Colonic mucosa (tissue), 4 donors: ENCODE data around the gene ADCY2. TPM values are rescaled to one million over a fixed set of nuclear protein-coding genes. Genes with fewer than 3 reads are reported as not detected.

ENCODE experiments used
- DNase-seq: peaks from one replicate; pipeline ENCODE4 v3.0.0-alpha.2; 2020
- H3K27ac ChIP-seq: fragments of 200-600 bp; one replicate; pipeline ENCODE4 v1.8.0; 2021
- H3K27me3 ChIP-seq: fragments of 200-600 bp; one replicate; pipeline ENCODE4 v1.8.0; 2021
- H3K36me3 ChIP-seq: fragments of 200-600 bp; one replicate; pipeline ENCODE4 v1.8.0; 2021
- H3K4me1 ChIP-seq: fragments of 200-600 bp; one replicate; pipeline ENCODE4 v1.8.0; 2021; ENCODE audit warnings: mild to moderate bottlenecking
- H3K4me3 ChIP-seq: fragments of 200-600 bp; one replicate; pipeline ENCODE4 v1.8.0; 2021
- H3K9ac ChIP-seq, 2 donors: one replicate each; pipeline ENCODE4 v1.7.0; 2013; ENCODE audit warnings: control low read depth in 2 of 2, low read depth in 2 of 2, low read length in 2 of 2
- H3K9me3 ChIP-seq: fragments of 200-600 bp; one replicate; pipeline ENCODE4 v1.8.0; 2021
- CTCF ChIP-seq: fragments of 200-600 bp; IDR thresholded peaks from one replicate; pipeline ENCODE4 v1.8.0; 2022; ENCODE audit warnings: antibody characterized with exemption, mild to moderate bottlenecking
- intact Hi-C: fragments of 100-400 bp; cut with DNase I; formaldehyde crosslinking; loops from one replicate; pipeline ENCODE4 v1.14.1; 2022
- total RNA-seq, 2 donors: library from RNA; stranded (reverse); fragmentation: NEBNext Ultra II Directional in 1 of 2; extraction: Animal tissue kit (Norgen Biotek cat#: 25700) in 1 of 2; gene quantifications; one replicate each; pipeline ENCODE4 v1.2.1, GENCODE V29; 2021
- donor health status: healthy.
- donor health status: DM: no; HTN: no; CAD: no.
- donor health status: DM: no; HTN: no; CAD: no.

Gene ADCY2
- total RNA-seq, 2 donors from 2014 or later, result 0.67 to 1.9 TPM

GRCh38 chr5:7763621-7764072, 367.7 kb downstream of the ADCY2 start:
- H3K27ac ChIP-seq, result no peak overlapping the region
- H3K27me3 ChIP-seq, result no peaks in the 10 kb centered on the region
- no peaks in the 10 kb centered on the region for H3K36me3 ChIP-seq
- H3K9me3 ChIP-seq, result no peaks in the 10 kb centered on the region
- no peak overlapping the region for H3K9ac ChIP-seq
- intact Hi-C loops, result no loop called here
- no peak for TF ChIP-seq CTCF
- no peak for DNase-seq
- no peak overlapping the region for H3K4me3 ChIP-seq
- no peaks in the 10 kb centered on the region for H3K4me1 ChIP-seq

- intact Hi-C loops, result no loop called here
- no peak overlapping the region for H3K4me3 ChIP-seq
- no peaks in the 10 kb centered on the region for H3K4me1 ChIP-seq
Measured at GRCh38 chr5:7764452-7764851, 368.5 kb downstream of the ADCY2 start.

GRCh38 chr5:7770436-7770835, 374.5 kb downstream of the ADCY2 start:
- H3K9ac ChIP-seq, result no peak overlapping the region
- intact Hi-C loops, result no loop called here

More at GRCh38 chr5:7764452-7764851, 368.5 kb downstream of the ADCY2 start:
- Histone ChIP-seq H3K9ac (no peak overlapping the region), H3K27me3 (no peaks in the 10 kb centered on the region), H3K9me3 (no peaks in the 10 kb centered on the region), H3K27ac (no peak overlapping the region), H3K36me3 (no peaks in the 10 kb centered on the region)
- DNase-seq, result no peak
- no peak for TF ChIP-seq CTCF

GRCh38 chr5:7772141-7772540, 376.2 kb downstream of the ADCY2 start:
- no peaks in the 10 kb centered on the region for H3K9me3 ChIP-seq
- no peak for TF ChIP-seq CTCF
- H3K27ac ChIP-seq, result no peak overlapping the region
- H3K4me1 ChIP-seq, result no peaks in the 10 kb centered on the region
- H3K4me3 ChIP-seq, result no peak overlapping the region
- intact Hi-C loops, result no loop called here
- DNase-seq, result no peak
- H3K27me3 ChIP-seq, result no peaks in the 10 kb centered on the region
- H3K36me3 ChIP-seq, result no peaks in the 10 kb centered on the region
- H3K9ac ChIP-seq, result no peak overlapping the region

More at GRCh38 chr5:7770436-7770835, 374.5 kb downstream of the ADCY2 start:
- Histone ChIP-seq H3K27ac (no peak overlapping the region), H3K9me3 (no peaks in the 10 kb centered on the region), H3K36me3 (no peaks in the 10 kb centered on the region), H3K4me3 (no peak overlapping the region), H3K4me1 (no peaks in the 10 kb centered on the region), H3K27me3 (no peaks in the 10 kb centered on the region)
- no peak for DNase-seq
- TF ChIP-seq CTCF, result no peak

GRCh38 chr5:7773178-7773577, 377.2 kb downstream of the ADCY2 start:
- Histone ChIP-seq H3K9ac (no peak overlapping the region), H3K36me3 (no peaks in the 10 kb centered on the region), H3K4me3 (no peak overlapping the region), H3K27me3 (no peaks in the 10 kb centered on the region), H3K4me1 (no peaks in the 10 kb centered on the region), H3K9me3 (no peaks in the 10 kb centered on the region), H3K27ac (no peak overlapping the region)
- no peak for TF ChIP-seq CTCF
- intact Hi-C loops, result no loop called here
- DNase-seq, result no peak
